BE2C (cell line): ENCODE measurements around the gene CREB3.

Experiments
- DNase-seq: peaks from one replicate; pipeline ENCODE4 v3.0.0-alpha.2; 2020
- H3K27me3 ChIP-seq: fragments of 250-450 bp; sonication (Bioruptor Pico); 2 replicates; pipeline ENCODE4 v1.5.1; 2020; ENCODE audit warnings: mild to moderate bottlenecking
- H3K36me3 ChIP-seq: fragments of 250-450 bp; sonication (Bioruptor Pico); 2 replicates; pipeline ENCODE4 v1.5.1; 2020; ENCODE audit warnings: mild to moderate bottlenecking
- H3K4me1 ChIP-seq: fragments of 250-450 bp; sonication (Bioruptor Pico); 2 replicates; pipeline ENCODE4 v1.5.1; 2020
- H3K4me3 ChIP-seq: 2 replicates; pipeline ENCODE4 v1.5.1; 2011; ENCODE audit warnings: low read depth, low read length
- H3K9me3 ChIP-seq: fragments of 250-450 bp; sonication (Bioruptor Pico); 2 replicates; pipeline ENCODE4 v1.5.1; 2020
- TF ChIP-seq, protein P1 (sequence below): IDR thresholded peaks from 2 replicates; pipeline ENCODE4 v1.5.1; 2012; ENCODE audit warnings: mild to moderate bottlenecking, low read depth, low read length

The CREB3 gene

DNA sequence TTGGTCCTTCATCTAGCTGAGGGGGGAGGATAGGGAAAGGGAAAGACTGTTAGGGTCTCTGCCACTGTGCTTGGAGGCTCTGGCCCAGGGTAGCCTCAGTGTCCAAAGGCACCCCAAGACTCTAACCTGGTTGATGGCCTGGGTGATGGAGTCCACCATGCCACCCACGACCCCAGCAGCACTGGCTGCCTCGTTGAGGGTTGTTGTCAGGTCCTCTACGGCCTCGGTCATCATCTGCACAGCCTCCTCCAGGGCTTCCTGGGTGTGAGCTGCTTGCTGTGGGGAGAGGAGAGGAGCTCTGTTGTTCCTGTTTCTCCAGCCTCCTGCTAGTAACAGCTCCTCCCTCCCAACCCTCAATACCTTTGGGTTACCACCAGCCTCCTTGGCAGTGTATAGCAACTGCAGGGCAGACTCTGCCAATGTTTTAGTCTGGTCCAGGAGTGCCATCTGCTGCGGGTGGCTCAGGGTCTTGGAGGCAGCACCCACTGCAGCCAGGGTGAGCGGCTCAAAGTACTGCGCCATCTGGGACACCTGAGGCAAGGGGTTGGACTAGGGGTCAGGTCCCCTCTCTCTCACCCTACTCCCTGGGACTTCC is 26.5 kb upstream of the CREB3 start:
- peaks cover 91% of the 10 kb centered on the region for H3K36me3 ChIP-seq
- TF ChIP-seq, protein P1, sequence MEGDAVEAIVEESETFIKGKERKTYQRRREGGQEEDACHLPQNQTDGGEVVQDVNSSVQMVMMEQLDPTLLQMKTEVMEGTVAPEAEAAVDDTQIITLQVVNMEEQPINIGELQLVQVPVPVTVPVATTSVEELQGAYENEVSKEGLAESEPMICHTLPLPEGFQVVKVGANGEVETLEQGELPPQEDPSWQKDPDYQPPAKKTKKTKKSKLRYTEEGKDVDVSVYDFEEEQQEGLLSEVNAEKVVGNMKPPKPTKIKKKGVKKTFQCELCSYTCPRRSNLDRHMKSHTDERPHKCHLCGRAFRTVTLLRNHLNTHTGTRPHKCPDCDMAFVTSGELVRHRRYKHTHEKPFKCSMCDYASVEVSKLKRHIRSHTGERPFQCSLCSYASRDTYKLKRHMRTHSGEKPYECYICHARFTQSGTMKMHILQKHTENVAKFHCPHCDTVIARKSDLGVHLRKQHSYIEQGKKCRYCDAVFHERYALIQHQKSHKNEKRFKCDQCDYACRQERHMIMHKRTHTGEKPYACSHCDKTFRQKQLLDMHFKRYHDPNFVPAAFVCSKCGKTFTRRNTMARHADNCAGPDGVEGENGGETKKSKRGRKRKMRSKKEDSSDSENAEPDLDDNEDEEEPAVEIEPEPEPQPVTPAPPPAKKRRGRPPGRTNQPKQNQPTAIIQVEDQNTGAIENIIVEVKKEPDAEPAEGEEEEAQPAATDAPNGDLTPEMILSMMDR: no peak

DNA sequence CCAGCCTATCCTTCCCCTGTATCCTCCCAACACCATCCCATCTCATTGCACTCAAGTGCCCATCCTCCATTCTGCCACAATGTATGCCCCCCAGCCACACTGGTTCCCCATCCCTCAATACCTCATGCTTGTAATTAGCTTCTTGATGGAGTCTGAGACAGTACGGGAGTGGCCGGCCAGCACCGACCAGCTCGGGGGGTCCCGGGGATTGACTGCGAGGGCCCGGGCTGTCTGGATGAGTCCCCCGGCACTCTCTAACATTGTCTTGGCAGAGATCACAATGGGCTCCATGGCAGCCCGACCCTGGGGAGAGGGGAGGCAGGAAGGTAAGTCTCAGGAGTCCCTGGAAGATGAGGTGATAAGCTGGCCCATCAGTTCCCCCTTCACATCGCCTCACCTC is 25.5 kb upstream of the CREB3 start:
- Histone ChIP-seq H3K4me1 (no peaks in the 10 kb centered on the region), H3K4me3 (no peak overlapping the region), H3K9me3 (no peaks in the 10 kb centered on the region), H3K27me3 (no peaks in the 10 kb centered on the region), H3K36me3 (peaks cover 91% of the 10 kb centered on the region)
- DNase-seq: no peak
- TF ChIP-seq, protein P1: no peak

More for the DNA sequence above, 26.5 kb upstream of the CREB3 start:
- no peaks in the 10 kb centered on the region for H3K27me3 ChIP-seq
- no peak overlapping the region for H3K4me3 ChIP-seq
- H3K9me3 ChIP-seq: no peaks in the 10 kb centered on the region
- DNase-seq: no peak
- H3K4me1 ChIP-seq: no peaks in the 10 kb centered on the region

DNA sequence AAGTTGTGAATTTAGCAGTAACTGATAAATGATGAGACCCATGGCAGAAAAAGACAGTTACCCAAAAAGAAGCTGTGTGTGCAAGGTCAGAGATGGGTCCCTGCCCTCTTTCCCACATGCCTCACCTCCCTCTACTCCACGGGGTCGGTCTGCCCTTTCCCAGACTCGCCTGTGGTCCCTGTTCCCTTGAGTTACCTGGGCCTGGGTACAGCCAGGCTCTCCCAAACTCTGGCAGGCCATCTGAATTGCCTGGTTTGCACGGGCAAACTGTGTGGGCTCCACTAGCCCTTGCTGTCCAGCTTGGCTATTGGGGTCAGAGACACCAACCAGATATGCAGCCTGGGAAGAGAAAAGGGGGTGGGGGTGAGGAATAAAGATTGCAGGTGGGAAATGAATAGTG is 24.3 kb upstream of the CREB3 start:
- TF ChIP-seq, protein P1: no peak
- H3K36me3 ChIP-seq: peaks cover 88% of the 10 kb centered on the region
- no peak overlapping the region for H3K4me3 ChIP-seq
- H3K27me3 ChIP-seq: no peaks in the 10 kb centered on the region
- no peaks in the 10 kb centered on the region for H3K4me1 ChIP-seq
- no peak for DNase-seq
- no peaks in the 10 kb centered on the region for H3K9me3 ChIP-seq

DNA sequence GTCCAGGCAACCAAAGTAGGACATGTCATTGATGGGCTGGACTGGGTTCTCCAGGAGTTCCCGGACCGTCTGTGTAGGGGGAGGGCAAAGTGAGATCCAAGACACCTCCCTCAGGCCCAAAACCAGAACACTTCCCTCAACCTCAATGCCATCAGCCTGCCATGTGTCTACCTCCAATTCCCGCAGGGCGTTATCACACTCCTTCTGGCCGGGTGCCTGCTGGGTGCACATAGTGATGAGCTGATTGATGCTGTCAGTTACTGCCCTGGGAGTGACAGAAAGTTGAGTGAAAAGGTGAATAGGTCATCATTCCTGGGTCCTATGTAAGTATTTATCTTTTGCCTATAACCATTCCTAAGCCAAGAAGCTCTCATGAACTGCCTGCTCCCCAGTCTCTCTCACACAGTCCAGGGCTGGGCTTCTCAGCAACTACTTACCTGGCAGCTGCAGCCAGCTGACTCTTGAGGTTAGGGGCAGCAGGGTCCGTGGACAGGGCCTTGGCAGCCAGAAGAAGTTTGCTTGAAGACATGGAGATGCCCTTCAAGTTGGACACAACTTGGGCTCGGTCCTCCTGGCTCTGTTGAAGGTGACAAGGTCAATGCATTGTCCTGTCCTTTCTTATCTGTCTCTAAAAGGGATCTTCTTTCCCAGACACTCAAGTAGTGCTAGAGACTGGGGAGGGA is 21.5 kb upstream of the CREB3 start:
- DNase-seq: no peak
- Histone ChIP-seq H3K27me3 (no peaks in the 10 kb centered on the region), H3K4me3 (no peak overlapping the region), H3K36me3 (peaks cover 82% of the 10 kb centered on the region), H3K9me3 (no peaks in the 10 kb centered on the region), H3K4me1 (no peaks in the 10 kb centered on the region)
- TF ChIP-seq, protein P1: no peak

DNA sequence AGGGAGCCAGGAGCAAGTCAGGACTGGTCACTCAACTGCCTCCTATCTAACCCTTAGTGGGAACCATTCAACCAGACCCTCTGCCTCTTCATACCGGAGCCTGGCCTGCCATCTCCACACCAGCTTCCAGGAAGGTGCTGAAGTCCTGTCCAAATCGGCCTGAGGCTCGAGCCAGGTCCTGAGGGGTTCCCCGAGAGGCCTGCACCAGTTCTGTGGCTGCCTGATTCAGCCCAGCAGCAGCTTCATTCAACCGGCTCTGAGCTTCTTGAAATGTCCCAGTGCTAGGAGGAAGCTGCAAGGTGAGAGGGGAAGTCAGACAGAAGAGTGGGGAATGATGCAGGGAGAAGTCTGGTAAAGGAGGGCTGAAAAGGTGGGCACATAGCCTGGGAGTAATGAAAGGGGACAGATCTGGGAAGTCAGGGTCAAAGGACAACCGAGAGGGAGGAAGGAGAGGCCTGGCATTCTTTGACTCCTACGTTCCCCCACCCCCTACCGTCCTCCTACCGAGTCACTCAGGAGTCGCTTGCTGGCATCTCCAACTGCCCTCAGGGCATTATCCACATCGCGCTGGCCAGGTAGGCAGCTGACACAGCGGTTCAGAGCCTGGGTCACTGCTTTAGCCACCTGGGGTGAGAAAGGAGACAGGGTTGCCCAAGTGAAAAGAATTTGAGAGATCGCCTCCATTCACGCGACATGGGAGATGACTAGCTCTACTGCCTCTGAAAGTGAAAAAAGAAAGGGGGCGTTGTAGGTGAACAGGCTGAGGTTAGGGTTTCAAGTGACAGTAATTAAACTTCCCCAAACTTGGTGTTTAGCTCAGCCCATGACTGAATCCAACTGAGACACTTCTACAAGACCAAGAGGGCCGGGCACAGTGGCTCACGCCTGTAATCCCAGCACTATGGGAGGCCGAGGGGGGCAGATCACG is 20.7 kb upstream of the CREB3 start:
- Histone ChIP-seq H3K4me3 (no peak overlapping the region), H3K4me1 (no peaks in the 10 kb centered on the region), H3K9me3 (no peaks in the 10 kb centered on the region), H3K36me3 (peaks cover 81% of the 10 kb centered on the region), H3K27me3 (no peaks in the 10 kb centered on the region)
- TF ChIP-seq, protein P1: no peak
- no peak for DNase-seq
